SK-MEL-5 (cell line): ENCODE data around the gene BUB1. TPM values are rescaled to one million over a fixed set of nuclear protein-coding genes. Genes with fewer than 3 reads are reported as not detected.
A peak's percentile ranks its signal among the peaks of the same experiment; 100 is the strongest.

Experiments used
- DNase-seq: peaks from one replicate; pipeline ENCODE4 v3.0.0-alpha.2; 2016; ENCODE audit warnings: low read depth, low spot score
- in situ Hi-C: cut with HindIII; loops from 2 replicates; pipeline ENCODE4 v1.10.0; 2016; ENCODE audit warnings: low sequenced_read_pairs, high pct_unique_total_duplicates, low pct_unique_long_range_greater_than_20kb
- polyA plus RNA-seq, 2 experiments: library from polyadenylated mRNA; depleted of rRNA; stranded (reverse); fragments of >200 nt; gene quantifications; 2 replicates each; pipeline ENCODE4 v1.2.3, GENCODE V29; 2015
- total RNA-seq: library from RNA; depleted of rRNA; stranded (reverse); fragments of >200 nt; shearing (Covaris generic); gene quantifications from 2 replicates; pipeline ENCODE4 v1.2.3, GENCODE V29; 2014; rRNA removed

The BUB1 gene
- total RNA-seq: 51.9 and 52.6 TPM in 2 replicates
- 28.6 and 37.7 TPM in 2 replicates for polyA plus RNA-seq (2015; cell fraction: cytosol; rRNA removed)
- 31.7 and 47.5 TPM in 2 replicates for polyA plus RNA-seq (2015; cell fraction: nucleus; rRNA removed)

- peak; percentile 96 for DNase-seq
- in situ Hi-C loops: no loop called here
Observed at GRCh38 chr2:110677530-110678456, at the start of gene BUB1. Gene BUB1, minus strand, starts transcription at chr2:110678063. Its CDS starts 68 bp downstream, at chr2:110677995.

DNA sequence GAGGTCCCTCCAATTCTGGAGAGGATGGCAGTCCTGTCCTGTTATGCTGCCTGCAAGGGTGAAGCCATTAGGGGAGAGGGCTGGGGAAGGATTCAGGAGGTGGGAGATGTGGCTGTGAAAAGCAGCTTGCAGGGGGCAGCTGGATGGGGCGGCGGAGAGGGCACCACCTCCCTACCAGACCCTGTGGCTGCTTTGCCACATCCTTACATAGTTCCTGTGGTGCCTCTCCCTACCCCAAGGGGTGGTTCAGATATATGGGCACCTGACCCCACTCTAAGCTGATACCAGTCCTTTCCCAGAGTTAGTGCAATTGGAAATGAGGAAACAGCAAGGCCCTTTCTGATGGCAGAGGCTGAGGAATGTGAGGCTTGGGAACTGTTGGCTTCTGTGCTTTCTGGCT is 48.4 kb upstream of the BUB1 start:
- no peak for DNase-seq
- in situ Hi-C loops: no loop called here

DNA sequence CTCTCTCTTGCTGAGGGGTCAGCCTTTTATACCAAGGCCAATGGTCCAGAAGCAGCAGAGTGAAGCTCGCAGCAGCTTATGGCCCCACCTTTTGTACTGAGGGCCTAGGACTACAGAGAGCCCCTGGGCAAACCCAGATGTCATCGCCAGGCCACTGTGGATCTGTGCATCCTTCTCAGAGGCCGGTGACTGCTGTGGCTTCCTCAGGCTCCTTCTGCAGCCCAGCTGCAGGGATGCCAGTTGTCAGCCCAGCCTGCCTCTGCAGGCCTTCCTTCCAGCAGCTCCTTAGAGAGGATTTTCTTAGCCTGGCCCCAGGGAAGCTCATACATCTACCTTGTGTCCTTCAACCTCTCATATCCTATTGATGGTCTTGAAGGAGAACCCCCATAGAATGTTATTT is 48.0 kb upstream of the BUB1 start:
- DNase-seq: no peak
- in situ Hi-C loops: no loop called here

DNA sequence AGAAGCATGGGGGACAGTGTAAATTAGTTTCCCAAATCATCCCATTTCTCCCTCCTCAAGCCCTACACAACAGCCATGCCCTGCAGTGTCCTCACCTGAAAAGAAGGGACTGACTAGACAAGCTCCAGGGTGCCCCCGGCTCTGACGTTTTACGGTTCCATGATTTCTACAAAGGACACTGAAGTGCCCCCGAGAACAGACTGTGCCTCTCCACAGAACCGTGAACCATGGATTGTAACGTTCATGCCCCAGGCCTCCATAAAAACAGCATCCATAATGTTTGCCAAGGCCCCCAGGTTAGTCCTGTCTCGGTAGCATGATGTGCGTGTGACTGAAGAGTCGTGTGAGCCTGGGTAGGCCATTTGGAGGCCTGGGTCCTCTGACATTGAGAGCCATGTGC is 47.5 kb upstream of the BUB1 start:
- no peak for DNase-seq
- in situ Hi-C loops: no loop called here

- no peak for DNase-seq
- in situ Hi-C loops: no loop called here
Observed at GRCh38 chr2:110724820-110725219, 47.0 kb upstream of the BUB1 start.

- in situ Hi-C loops: no loop called here
- DNase-seq: no peak
Observed at GRCh38 chr2:110720547-110720946, 42.7 kb upstream of the BUB1 start.

GRCh38 chr2:110718990-110719389 is 41.1 kb upstream of the BUB1 start:
- no peak for DNase-seq
- in situ Hi-C loops: no loop called here

- in situ Hi-C loops: no loop called here
- DNase-seq: no peak
Observed at GRCh38 chr2:110718382-110718781, 40.5 kb upstream of the BUB1 start.

GRCh38 chr2:110717734-110718133 is 39.9 kb upstream of the BUB1 start:
- DNase-seq: no peak
- in situ Hi-C loops: no loop called here

- in situ Hi-C loops: no loop called here
- no peak for DNase-seq
Observed at GRCh38 chr2:110716959-110717645, 39.2 kb upstream of the BUB1 start.

DNA sequence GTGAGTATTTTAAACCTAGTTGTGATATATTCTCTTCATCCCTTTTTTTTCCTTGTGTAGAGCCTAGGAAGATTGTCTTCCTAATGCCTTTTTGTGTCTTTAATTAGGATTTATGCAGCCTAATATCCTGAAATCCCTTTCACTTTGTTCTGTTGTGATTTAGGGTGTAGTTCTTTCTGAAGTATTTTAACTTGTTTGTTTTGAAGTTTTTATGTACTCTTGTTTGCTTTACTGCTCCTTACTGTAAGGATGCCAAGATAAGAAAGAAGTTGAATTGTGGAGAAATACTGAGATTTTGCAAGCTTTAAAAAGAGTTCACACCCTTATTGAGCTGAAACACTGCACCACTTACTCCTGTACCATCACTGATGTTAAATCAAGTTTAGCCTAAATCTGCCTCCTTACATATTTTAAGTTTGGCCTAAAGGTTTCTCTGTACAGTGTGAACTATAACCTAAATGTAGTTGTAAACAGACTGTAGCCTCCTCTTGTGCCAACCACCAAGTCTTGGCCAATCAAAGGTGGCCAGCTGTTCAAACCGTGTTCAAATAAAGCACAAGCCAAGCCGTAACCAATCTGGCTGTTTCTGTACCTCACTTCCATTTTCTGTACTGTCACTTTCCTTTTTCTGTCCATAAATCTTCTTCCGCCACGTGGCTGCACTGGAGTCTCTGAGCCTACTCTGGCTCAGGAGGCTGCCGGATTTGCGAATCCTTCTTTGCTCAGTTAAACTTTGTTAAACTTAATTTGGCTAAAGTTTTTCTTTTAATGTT is 36.8 kb upstream of the BUB1 start:
- in situ Hi-C loops: no loop called here
- DNase-seq: no peak

GRCh38 chr2:110713513-110714362 is 35.9 kb upstream of the BUB1 start:
- no peak for DNase-seq
- in situ Hi-C loops: no loop called here

DNA sequence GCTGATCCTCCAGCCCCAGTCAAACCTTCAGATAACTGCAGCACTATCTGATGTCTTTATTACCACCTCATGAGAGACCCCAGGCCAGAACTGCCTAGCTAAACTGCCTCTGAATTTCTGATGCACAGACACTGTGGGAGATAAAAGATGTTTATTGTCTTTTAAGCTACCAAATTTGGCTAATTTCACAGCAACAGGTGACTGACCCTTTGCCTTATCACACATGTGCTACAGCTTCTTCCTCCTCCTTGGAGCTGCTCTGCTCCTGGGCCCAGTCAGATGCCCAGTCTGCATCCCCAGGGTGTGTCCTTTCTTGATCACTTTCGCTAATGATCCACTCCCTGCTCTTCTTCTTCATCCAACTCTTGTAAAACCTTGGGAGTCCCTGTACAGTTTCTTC is 34.9 kb upstream of the BUB1 start:
- in situ Hi-C loops: no loop called here
- no peak for DNase-seq

GRCh38 chr2:110708455-110708854 is 30.6 kb upstream of the BUB1 start:
- in situ Hi-C loops: no loop called here
- no peak for DNase-seq

DNA sequence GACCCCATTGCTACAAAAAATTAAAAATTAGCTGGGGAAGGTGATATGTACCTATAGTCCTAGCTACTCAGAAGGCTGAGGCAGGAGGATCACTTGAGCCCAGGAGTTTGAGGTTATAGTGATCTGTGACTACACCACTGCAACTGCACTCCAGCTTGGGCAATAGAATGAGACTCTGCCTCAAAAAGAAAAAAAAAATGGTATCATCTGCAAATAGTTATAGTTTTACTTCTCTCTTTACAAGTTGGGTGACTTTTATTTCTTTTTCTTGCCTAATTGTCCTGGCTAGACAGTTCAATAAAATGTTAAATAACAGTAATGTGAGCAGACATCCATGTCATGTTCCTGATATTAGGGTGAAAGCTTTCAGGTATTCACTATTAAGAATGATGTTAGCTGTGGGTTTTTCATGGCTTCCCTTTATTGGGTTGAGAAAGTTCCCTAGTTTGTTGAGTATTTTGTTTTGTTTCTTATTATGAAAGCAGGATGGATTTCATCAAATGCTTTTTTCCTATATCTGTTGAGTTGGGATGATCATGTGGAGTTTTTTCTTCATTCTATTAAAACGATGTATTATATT is 29.6 kb upstream of the BUB1 start:
- in situ Hi-C loops: no loop called here
- DNase-seq: no peak

- no peak for DNase-seq
- in situ Hi-C loops: no loop called here
Observed at GRCh38 chr2:110702514-110703380, 24.9 kb upstream of the BUB1 start.
